Activated CD4-positive, alpha-beta memory T cell treated with anti-CD3 and anti-CD28 coated beads, Interleukin-2, amount 10 ng/mL, durations not matched to agents 7 days and 5 days (primary cell): ENCODE measurements around the gene TMEM91. TPM values are rescaled to one million over a fixed set of nuclear protein-coding genes. Genes with fewer than 3 reads are reported as not detected.
"Not testable (repeated sequence)": the region's sequence is repeated elsewhere in the genome, so short reads cannot be mapped to it uniquely, and the experiment has no call there.

Experiments
- CTCF ChIA-PET: fragments of 350-600 bp; sonication (Branson Sonifier 250); formaldehyde crosslinking; loops from one replicate; lab custom pipeline; 2021; ENCODE audit warnings: antibody characterized with exemption, inconsistent platforms; lab: Charles Lee
- POLR2A ChIA-PET: fragments of 350-600 bp; sonication (Branson Sonifier 250); formaldehyde crosslinking; loops from one replicate; lab custom pipeline; 2021; ENCODE audit warnings: antibody characterized with exemption; lab: Charles Lee
- DNase-seq: peaks from one replicate; pipeline ENCODE4 v3.0.0-alpha.2; 2020
- H3K27ac Mint-ChIP-seq: one replicate; pipeline ENCODE4 v1.8.0; 2021; ENCODE audit warnings: mild to moderate bottlenecking, mixed read lengths
- H3K27me3 Mint-ChIP-seq: one replicate; pipeline ENCODE4 v1.8.0; 2021; ENCODE audit warnings: mixed read lengths
- H3K36me3 Mint-ChIP-seq: one replicate; pipeline ENCODE4 v1.8.0; 2021; ENCODE audit warnings: low read depth, mixed read lengths
- H3K4me1 Mint-ChIP-seq: one replicate; pipeline ENCODE4 v1.8.0; 2021; ENCODE audit warnings: mixed read lengths
- H3K4me3 Mint-ChIP-seq: one replicate; pipeline ENCODE4 v1.8.0; 2021; ENCODE audit warnings: mild to moderate bottlenecking, mixed read lengths
- H3K9me3 Mint-ChIP-seq: one replicate; pipeline ENCODE4 v1.8.0; 2021; ENCODE audit warnings: mixed read lengths
- total RNA-seq, 2 experiments: library from RNA; stranded (reverse); gene quantifications; one replicate each; pipeline ENCODE4 v1.2.3, GENCODE V29; 2021

TMEM91 gene
- total RNA-seq, 2 experiments from 2014 or later, result 8.0 to 9.6 TPM

DNA sequence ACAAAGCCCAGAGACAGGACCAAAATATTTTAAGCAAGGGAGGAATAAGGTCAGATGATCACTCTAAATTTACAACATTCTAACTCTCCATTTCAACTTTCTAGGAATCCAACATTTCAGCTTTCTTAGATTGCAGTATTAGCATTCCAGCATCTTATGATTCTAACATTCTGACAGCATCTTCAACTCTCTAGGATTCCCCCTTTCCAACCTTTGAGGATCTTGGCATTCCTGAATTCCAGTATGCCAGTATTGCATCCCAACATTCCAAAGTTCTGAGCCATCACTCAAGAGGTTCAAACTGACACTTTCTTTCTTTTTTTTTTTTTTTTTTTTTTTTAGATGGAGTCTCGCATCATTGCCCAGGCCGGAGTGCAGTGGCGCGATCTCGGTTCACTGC, 36.4 kb upstream of the TMEM91 start:
- no peak for DNase-seq
- Mint-ChIP-seq H3K9me3 (no peaks in the 10 kb centered on the region), H3K4me3 (no peak overlapping the region), H3K27ac (no peak overlapping the region), H3K36me3 (peaks cover 74% of the 10 kb centered on the region), H3K4me1 (peaks cover 62% of the 10 kb centered on the region), H3K27me3 (no peaks in the 10 kb centered on the region)
- CTCF ChIA-PET, result no interaction called here
- POLR2A ChIA-PET, result interaction anchor here (1.3 to 1.4 kb wide), 2 partner anchors 10 to 13 kb away, joined by 5 to 6 read pairs; no protein-coding TSS in a partner anchor

DNA sequence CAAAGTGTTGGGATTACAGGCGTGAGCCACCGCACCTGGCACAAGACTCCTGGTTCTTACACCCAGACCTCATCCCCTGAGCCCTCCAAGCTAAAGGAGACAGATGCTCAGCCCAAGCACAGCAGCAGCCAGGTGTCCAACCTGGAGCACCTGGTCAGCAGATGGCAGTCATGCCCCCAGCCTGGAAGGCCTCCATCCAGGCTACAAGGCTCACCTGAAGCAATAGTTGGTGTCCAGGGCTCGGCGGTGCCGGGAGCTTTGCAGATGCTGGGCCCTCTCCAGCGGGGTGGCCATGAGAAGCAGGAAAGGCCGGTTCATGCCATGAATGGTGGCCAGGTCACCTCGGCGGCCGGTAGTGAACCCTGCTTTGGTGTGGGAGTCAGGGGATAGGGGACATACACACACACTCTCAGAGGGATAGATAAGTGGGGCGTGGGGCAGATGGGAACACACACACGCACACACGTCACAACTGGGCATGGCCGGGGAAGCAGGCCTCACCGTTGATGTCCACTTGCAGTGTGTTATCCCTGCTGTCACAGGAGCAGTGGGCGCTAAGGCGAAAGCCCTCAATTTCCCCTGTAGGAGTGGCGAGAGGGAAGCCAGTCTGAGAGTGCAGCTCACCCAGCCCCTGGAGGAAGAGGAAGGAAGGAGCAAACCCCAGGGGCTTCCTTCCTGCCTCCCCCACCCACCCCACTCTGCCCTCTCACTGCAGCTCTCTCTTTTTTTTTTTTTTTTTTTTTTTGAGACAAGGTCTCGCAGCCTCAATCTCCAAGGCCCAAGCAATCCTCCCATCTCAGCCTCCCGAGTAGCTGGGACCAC, 34.5 kb upstream of the TMEM91 start:
- H3K27ac Mint-ChIP-seq, result peak overlapping the region; percentile 67
- H3K27me3 Mint-ChIP-seq, result no peaks in the 10 kb centered on the region
- H3K4me3 Mint-ChIP-seq, result peak overlapping the region; percentile 41
- POLR2A ChIA-PET, result interaction anchor here (1.2 to 2.2 kb wide), 4 partner anchors 9 to 14 kb away, joined by 4 to 8 read pairs (median 6); partner anchors contain the start of gene TGFB1
- DNase-seq, result no peak
- no peaks in the 10 kb centered on the region for H3K9me3 Mint-ChIP-seq
- peaks cover 56% of the 10 kb centered on the region for H3K4me1 Mint-ChIP-seq
- H3K36me3 Mint-ChIP-seq, result peaks cover 82% of the 10 kb centered on the region
- CTCF ChIA-PET, result interaction anchor here (0.6 to 1.3 kb wide), 4 partner anchors 10 to 32 kb away, joined by 3 to 4 read pairs (median 3); no protein-coding TSS in a partner anchor

DNA sequence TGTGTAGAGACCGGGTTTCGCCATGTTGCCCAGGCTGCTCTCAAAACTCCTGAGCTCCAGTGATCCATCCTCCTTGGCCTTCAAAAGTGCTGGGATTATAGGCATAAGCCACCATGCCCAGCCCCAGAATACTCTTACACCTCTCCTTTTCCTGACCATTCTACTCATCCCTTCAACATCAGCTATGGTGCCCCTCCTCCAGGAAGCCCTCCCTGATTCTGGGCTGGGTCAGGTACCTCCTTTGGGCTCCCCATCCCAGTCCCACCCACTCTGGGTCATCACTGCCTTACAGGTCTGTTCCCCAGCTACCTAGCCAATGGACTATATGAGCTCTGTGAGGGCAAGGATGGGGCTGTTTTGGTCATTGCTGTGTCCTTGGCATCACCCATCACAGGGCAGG, 32.2 kb upstream of the TMEM91 start:
- ChIA-PET POLR2A (interaction anchor here (1.1 kb wide), 1 partner anchor 9 kb away, joined by 5 read pairs; no protein-coding TSS in a partner anchor), CTCF (no interaction called here)
- no peaks in the 10 kb centered on the region for H3K27me3 Mint-ChIP-seq
- peaks cover 62% of the 10 kb centered on the region for H3K4me1 Mint-ChIP-seq
- DNase-seq, result no peak
- peaks cover 81% of the 10 kb centered on the region for H3K36me3 Mint-ChIP-seq
- peaks cover 3% of the 10 kb centered on the region for H3K9me3 Mint-ChIP-seq
- no peak overlapping the region for H3K4me3 Mint-ChIP-seq
- H3K27ac Mint-ChIP-seq, result peak overlapping the region; percentile 23

DNA sequence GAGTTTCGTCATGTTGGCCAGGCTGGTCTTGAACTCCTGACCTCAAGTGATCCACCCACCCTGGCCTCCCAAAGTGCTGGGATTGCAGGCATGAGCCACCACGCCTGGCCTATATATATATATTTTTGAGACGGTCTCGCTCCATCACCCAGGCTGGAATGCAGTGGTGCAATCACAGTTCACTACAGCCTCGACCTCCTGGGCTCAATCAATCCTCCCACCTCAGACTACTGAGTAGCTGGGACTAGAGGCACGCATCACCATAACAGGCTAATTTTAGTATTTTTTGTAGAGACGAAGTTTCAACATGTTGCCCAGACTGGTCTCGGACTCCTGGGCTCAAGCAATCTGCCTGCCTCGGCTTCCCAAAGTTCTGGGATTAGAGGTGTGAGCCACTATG, 29.4 kb upstream of the TMEM91 start:
- ChIA-PET POLR2A (interaction anchor here (1.1 to 11.5 kb wide), 6 partner anchors 8 to 40 kb away, joined by 3 to 173 read pairs (median 8); partner anchors contain the start of gene CCDC97), CTCF (interaction anchor here (0.5 to 1.3 kb wide), 4 partner anchors 10 to 143 kb away, joined by 3 to 4 read pairs (median 4); no protein-coding TSS in a partner anchor)
- H3K9me3 Mint-ChIP-seq, DNase-seq, H3K4me3 Mint-ChIP-seq, H3K27ac Mint-ChIP-seq, H3K27me3 Mint-ChIP-seq: not testable (repeated sequence)
- H3K36me3 Mint-ChIP-seq, result peaks cover 78% of the 10 kb centered on the region
- H3K4me1 Mint-ChIP-seq, result peaks cover 60% of the 10 kb centered on the region

DNA sequence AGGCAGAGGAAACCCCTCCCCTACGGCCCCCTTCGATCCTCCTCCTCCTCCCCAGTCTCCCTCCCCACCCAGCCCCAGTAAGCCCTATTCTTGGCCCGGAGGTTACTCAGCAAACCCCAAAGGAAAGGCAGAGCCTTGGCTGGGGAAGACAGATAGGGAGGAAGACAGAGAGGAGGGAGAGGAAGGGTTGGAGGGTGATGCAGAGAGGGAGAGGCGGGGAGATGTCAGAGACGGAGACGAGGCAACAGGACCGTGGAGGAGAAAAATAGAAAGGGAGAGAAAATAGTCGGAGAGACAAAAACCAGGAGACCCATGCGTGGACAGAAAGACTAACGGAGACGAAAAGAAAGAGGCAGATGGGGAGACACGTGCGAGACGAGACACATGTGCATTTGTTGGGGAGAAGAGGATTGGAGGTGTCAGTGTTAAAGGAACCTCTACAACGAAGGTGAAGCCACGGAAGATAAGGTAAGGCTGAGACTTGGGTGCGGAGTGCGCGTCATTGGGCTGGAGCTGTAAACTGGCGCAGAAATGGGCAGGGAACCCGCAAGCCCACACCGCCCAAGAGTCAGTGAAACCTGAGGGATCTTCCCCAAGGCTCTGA, 25.5 kb upstream of the TMEM91 start:
- H3K4me1 Mint-ChIP-seq, result peaks cover 51% of the 10 kb centered on the region
- CTCF ChIA-PET, result interaction anchor here (0.6 to 6.9 kb wide), 13 partner anchors 8 to 99 kb away, joined by 3 to 81 read pairs (median 4); partner anchors contain the start of genes B9D2, DMAC2 and HNRNPUL1
- POLR2A ChIA-PET, result interaction anchor here (0.7 to 11.5 kb wide), 11 partner anchors 8 to 198 kb away, joined by 3 to 173 read pairs (median 11); partner anchors contain the start of genes B9D2, CCDC97, DMAC2 and HNRNPUL1
- peaks cover 3% of the 10 kb centered on the region for H3K9me3 Mint-ChIP-seq
- peaks cover 56% of the 10 kb centered on the region for H3K36me3 Mint-ChIP-seq
- H3K27me3 Mint-ChIP-seq, result no peaks in the 10 kb centered on the region
- DNase-seq, result no peak
- H3K27ac Mint-ChIP-seq, result peak overlapping the region; percentile 90
- H3K4me3 Mint-ChIP-seq, result peak overlapping the region; percentile 97

DNA sequence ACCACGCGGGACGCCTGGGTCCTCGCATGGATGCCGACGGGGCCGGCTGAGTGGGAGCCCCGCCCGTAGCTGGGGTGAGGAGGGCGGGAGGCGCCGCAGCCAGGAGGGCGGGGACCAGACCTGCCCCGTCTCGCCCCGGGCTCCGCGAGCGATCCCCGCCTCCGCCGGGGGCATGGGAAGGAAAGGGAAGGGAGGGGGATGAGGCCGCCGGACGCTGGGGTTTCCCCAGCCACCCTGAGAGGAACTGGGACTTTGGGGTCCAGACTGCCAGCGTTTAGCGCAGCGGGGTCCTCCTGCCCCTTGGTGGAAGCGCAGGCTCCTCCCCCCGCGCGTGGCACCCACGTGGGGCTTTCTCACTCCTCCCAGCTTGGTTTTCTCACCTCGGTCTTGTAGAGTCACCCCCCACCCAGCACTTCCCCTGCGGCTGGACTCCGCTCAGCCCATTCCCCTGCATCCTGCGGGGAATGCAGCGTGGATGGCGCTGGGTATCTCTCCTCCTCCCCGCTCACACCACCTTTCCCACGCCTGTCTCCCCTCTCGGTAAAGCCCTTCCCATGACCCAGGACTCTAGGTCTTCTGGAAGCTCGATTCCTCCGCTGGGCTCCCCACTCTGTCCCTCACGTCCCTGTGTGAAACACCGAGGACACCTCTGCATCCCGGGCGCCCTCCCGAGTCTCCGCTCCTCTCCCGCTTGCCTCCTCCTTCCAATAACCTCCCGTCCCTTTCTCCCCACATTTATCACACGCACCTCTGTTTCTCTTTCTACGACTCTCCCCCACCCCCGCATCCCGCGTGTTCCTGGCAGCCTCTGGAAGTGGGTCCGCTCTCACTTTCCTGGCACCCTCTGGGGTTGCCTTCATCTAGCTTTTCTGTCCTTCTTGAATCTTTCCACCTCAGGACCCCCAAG, 24.7 kb upstream of the TMEM91 start:
- CTCF ChIA-PET, result interaction anchor here (0.6 to 6.9 kb wide), 15 partner anchors 9 to 170 kb away, joined by 3 to 81 read pairs (median 4); partner anchors contain the start of genes B9D2, DMAC2 and HNRNPUL1
- Mint-ChIP-seq H3K4me3 (peak overlapping the region; percentile 97), H3K9me3 (peaks cover 3% of the 10 kb centered on the region), H3K27ac (peak overlapping the region; percentile 90), H3K4me1 (peaks cover 54% of the 10 kb centered on the region), H3K36me3 (peaks cover 48% of the 10 kb centered on the region), H3K27me3 (no peaks in the 10 kb centered on the region)
- peak; percentile 87 for DNase-seq
- POLR2A ChIA-PET, result interaction anchor here (0.7 to 11.5 kb wide), 16 partner anchors 9 to 203 kb away, joined by 3 to 173 read pairs (median 6); partner anchors contain the start of genes B9D2, CCDC97, DMAC2 and HNRNPUL1

DNA sequence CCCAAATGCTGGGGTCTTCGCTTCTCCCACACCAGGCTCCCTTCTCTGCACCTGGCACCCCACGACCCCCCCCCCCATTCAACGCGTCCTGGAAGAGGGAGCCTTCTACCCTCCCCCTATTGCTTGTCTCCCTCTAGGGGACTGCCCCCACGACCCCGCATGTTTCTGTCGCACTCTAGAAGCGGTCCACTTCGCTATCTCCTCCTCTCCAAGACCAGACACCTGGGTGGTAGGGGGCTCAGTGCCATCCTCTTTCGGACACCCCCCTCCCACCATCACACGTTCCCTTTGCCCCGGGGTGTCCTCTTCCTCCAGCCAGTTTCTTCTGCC, 24.1 kb upstream of the TMEM91 start:
- POLR2A ChIA-PET, result interaction anchor here (1.0 to 11.5 kb wide), 14 partner anchors 8 to 203 kb away, joined by 3 to 173 read pairs (median 8); partner anchors contain the start of genes B9D2, CCDC97, DMAC2 and HNRNPUL1
- Mint-ChIP-seq H3K9me3 (peaks cover 3% of the 10 kb centered on the region), H3K36me3 (peaks cover 48% of the 10 kb centered on the region), H3K4me3 (peak overlapping the region; percentile 97), H3K4me1 (peaks cover 58% of the 10 kb centered on the region), H3K27me3 (no peaks in the 10 kb centered on the region), H3K27ac (peak overlapping the region; percentile 90)
- CTCF ChIA-PET, result interaction anchor here (0.6 to 6.9 kb wide), 17 partner anchors 10 to 195 kb away, joined by 3 to 81 read pairs (median 4); partner anchors contain the start of genes B9D2 and HNRNPUL1
- no peak for DNase-seq

DNA sequence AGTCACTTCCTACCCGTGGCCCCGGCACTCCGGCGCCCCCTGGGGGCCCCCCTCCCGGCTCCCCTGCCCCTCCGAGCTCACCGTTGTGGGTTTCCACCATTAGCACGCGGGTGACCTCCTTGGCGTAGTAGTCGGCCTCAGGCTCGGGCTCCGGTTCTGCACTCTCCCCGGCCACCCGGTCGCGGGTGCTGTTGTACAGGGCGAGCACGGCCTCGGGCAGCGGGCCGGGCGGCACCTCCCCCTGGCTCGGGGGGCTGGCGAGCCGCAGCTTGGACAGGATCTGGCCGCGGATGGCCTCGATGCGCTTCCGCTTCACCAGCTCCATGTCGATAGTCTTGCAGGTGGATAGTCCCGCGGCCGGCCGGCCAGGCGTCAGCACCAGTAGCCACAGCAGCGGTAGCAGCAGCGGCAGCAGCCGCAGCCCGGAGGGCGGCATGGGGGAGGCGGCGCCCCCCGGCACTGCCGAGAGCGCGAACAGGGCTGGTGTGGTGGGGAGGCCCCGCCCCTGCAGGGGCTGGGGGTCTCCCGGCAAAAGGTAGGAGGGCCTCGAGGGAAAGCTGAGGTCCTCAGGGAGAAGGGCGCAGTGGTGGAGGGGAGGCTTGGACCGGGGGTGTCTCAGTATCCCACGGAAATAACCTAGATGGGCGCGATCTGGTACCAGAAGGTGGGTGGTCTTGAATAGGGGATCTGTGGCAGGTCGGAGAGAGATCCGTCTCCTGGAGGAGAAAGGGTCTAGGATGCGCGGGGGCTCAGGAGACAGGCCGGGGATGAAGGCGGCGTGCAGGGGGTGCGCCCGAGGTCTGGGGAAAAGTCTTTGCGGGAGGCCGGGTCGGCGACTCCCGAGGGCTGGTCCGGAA, 23.5 kb upstream of the TMEM91 start:
- POLR2A ChIA-PET, result interaction anchor here (0.8 to 11.5 kb wide), 17 partner anchors 9 to 863 kb away, joined by 3 to 173 read pairs (median 5); partner anchors contain the start of genes B9D2, CCDC97, DMAC2 and HNRNPUL1
- peaks cover 44% of the 10 kb centered on the region for H3K36me3 Mint-ChIP-seq
- DNase-seq, result peak; percentile 80

DNA sequence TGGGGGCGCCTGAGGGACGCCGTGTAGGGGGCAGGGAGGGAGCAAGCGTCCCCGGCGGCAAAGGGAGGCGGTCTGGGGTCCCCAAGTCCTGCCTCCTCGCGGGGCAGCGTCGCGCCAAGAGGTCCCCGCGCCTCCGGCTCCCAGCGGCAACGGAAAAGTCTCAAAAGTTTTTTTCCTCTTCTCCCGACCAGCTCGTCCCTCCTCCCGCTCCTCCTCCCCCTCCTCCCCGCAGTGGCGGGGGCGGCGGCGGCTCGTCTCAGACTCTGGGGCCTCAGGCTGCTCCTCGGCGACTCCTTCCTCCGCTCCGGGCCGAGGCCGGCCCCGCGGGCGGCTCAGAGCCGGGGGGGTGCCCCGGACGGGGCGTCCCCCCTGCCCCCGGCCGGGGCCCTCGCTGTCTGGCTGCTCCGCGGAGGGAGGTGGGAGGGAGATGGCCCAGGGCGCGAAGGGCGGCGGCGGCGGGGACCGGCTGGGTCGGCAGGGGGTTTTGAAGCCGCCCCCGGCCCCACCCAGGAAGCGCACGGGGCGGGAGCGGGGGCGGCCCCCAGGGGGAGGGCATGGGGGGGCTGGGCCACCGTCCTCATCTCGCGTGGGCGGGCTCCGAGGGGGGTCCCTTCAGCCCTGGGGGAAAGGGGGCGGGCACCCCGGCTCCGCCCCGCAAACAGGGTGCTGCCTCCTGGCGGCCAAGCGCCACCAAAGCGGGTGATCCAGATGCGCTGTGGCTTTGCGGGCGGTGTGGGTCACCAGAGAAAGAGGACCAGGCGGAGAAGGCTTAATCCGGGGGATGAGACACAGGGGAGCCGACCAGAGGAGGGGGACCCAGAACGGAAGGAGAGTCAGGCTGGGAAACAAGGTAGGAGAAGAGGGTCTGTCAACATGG, 22.6 kb upstream of the TMEM91 start, which contains the start of gene TGFB1:
TSS of gene TGFB1 (minus strand) at position 457 of the 877 bp plus-strand sequence. CDS start 878 bp downstream, outside the sequence.
- Mint-ChIP-seq H3K27ac (peak within 1 kb of the TSS; percentile 90), H3K4me1 (peaks cover 64% of the 10 kb centered on the region), H3K4me3 (peak within 1 kb of the TSS; percentile 97), H3K36me3 (peaks cover 38% of the 10 kb centered on the region), H3K9me3 (peaks cover 2% of the 10 kb centered on the region), H3K27me3 (no peaks in the 10 kb centered on the region)
- ChIA-PET POLR2A (interaction anchor here (0.8 to 11.5 kb wide), 11 partner anchors 9 to 862 kb away, joined by 3 to 173 read pairs (median 8); partner anchors contain the start of genes B9D2, CCDC97 and DMAC2), CTCF (interaction anchor here (1.0 to 6.9 kb wide), 7 partner anchors 11 to 90 kb away, joined by 3 to 81 read pairs (median 6); partner anchors contain the start of genes B9D2 and HNRNPUL1)
- peak; percentile 93 for DNase-seq

More for the DNA sequence above, 23.5 kb upstream of the TMEM91 start:
- H3K27ac Mint-ChIP-seq, result peak overlapping the region; percentile 90
- no peaks in the 10 kb centered on the region for H3K27me3 Mint-ChIP-seq
- CTCF ChIA-PET, result interaction anchor here (0.6 to 6.9 kb wide), 16 partner anchors 11 to 194 kb away, joined by 3 to 81 read pairs (median 4); partner anchors contain the start of genes B9D2 and HNRNPUL1
- peak overlapping the region; percentile 97 for H3K4me3 Mint-ChIP-seq
- H3K4me1 Mint-ChIP-seq, result peaks cover 61% of the 10 kb centered on the region
- H3K9me3 Mint-ChIP-seq, result peaks cover 3% of the 10 kb centered on the region
